ENCODE data around the gene ZFC3H1. TPM values are rescaled to one million over a fixed set of nuclear protein-coding genes. Genes with fewer than 3 reads are reported as not detected.

Gene ZFC3H1
- total and polyA plus RNA-seq, 11 donors: 9.8 to 27.3 (median 17.4) TPM

DNA sequence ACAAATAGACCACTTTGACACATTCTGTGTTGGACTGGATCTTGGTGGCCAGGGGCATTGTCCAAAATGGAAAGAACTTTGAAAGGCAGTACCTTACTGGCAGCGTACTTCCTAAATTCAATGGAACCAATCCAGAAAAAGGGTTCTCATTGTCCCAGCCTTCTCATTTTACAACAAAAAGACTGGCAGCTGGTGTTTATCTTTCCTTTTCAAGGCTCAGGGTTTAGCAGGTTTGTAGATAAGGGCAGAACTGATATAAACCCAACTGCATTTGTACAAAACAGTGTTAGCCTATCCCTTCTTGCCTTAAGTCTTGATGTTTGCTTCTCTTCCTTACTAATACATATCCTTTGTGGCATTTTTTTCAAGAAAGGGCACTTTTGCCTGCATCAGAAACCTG lies 8.2 kb upstream of the ZFC3H1 start:
- ATAC-seq: no peak
- TF ChIP-seq, protein P1, sequence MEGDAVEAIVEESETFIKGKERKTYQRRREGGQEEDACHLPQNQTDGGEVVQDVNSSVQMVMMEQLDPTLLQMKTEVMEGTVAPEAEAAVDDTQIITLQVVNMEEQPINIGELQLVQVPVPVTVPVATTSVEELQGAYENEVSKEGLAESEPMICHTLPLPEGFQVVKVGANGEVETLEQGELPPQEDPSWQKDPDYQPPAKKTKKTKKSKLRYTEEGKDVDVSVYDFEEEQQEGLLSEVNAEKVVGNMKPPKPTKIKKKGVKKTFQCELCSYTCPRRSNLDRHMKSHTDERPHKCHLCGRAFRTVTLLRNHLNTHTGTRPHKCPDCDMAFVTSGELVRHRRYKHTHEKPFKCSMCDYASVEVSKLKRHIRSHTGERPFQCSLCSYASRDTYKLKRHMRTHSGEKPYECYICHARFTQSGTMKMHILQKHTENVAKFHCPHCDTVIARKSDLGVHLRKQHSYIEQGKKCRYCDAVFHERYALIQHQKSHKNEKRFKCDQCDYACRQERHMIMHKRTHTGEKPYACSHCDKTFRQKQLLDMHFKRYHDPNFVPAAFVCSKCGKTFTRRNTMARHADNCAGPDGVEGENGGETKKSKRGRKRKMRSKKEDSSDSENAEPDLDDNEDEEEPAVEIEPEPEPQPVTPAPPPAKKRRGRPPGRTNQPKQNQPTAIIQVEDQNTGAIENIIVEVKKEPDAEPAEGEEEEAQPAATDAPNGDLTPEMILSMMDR (IDR thresholded peaks at IDR 0.05): no peak
- TF ChIP-seq POLR2A (IDR thresholded peaks at IDR 0.05): no peak

DNA sequence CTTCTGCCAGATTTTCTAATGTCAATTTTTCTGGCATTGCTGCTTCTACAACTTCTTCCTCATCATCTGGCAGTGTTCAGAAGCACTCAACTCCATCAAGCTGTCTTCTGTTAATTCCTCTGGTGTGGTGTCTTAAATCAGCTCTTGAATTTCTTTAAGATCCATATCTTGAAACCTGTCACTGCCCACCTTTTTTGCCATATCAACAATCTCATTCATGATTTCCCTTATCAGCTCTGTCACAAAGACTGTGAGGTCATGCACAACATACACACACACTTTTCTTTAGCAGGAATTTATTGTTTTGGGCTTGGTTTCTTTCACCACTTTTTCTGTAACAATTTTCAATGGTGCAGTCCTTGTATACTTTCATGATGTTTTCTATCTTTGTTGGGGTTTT lies 7.7 kb upstream of the ZFC3H1 start:
- TF ChIP-seq, protein P1 (IDR thresholded peaks at IDR 0.05): no peak
- no peaks in the 10 kb centered on the region for H3K27me3 ChIP-seq
- intact Hi-C loops (cut with DNase I): no loop called here
- no peak overlapping the region for H3K27ac ChIP-seq
- DNase-seq (no peak), ATAC-seq (no peak)
- no peak overlapping the region for H3K4me3 ChIP-seq
- peaks cover 0 to 4% (median 0%) of the 10 kb centered on the region in 12 donors for H3K4me1 ChIP-seq
- no peaks in the 10 kb centered on the region for H3K9me3 ChIP-seq
- peaks cover 0 to 7% (median 0%) of the 10 kb centered on the region in 9 donors for H3K36me3 ChIP-seq

More for the DNA sequence above, 8.2 kb upstream of the ZFC3H1 start:
- intact Hi-C loops (cut with DNase I): no loop called here
- 78 to 100% (median 88%) methylated on average over 1 of the region's 1 CpG for WGBS, 4 donors
- no peak overlapping the region for H3K4me3 ChIP-seq
- DNase-seq: no peak
- no peaks in the 10 kb centered on the region for H3K9me3 ChIP-seq
- no peak overlapping the region for H3K27ac ChIP-seq
- H3K36me3 ChIP-seq: peaks cover 0 to 10% (median 0%) of the 10 kb centered on the region in 9 donors
- H3K27me3 ChIP-seq: no peaks in the 10 kb centered on the region
- H3K4me1 ChIP-seq: peaks cover 0 to 4% (median 0%) of the 10 kb centered on the region in 12 donors

DNA sequence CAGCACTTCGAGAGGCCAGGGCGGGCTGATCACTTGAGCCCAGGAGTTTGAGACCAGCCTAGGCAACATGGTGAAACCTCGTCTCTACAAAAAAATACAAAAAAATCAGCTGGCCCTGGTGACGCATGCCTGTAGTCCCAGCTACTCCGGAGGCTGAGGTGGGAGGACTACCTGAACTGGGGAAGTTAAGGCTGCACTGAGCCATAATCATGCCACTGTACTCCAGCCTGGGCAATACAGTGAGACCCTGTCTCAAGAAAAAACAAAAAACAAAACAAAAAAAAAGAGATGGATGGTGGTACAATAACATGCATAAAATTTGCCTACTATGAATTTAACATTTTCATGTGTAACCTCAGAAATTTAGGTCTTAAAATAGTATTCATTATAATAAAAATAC lies 2.6 kb upstream of the ZFC3H1 start:
- intact Hi-C loops (cut with DNase I): loop anchor here in 3 of 10 donors (10.0 kb wide), 3 partner anchors 79 to 179 kb away; partner anchors contain the start of gene RAB21 (in 2 of the 3)
- peak overlapping the region in 1 of 12 donors; percentile 95 for H3K27ac ChIP-seq

DNA sequence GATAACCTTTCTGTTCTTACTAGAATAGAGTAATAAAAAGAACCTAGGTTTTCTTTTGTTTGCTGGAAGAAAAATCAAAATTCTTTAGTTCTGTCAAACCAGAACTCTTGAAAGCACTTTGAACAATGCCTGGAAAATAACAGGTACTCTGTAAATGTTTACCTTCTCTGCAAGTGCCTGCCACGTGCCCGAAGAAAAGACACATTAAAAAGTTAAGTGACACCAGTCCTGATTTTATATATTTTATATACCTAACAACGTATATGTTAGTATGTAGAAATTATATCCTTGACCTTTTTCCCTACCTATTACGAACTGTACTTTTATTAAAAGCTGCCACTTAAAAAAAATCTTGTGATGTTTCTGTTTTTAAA lies 1.4 kb upstream of the ZFC3H1 start:
- no peak for ATAC-seq
- H3K27ac ChIP-seq: peak overlapping the region in 11 of 12 donors; percentile 90 to 98 (median 95)
- no peaks in the 10 kb centered on the region for H3K9me3 ChIP-seq
- peaks cover 0 to 5% (median 2%) of the 10 kb centered on the region in 9 donors for H3K36me3 ChIP-seq
- 18 to 25% (median 20%) methylated on average over 4 of the region's 4 CpGs for WGBS, 4 donors
- H3K4me1 ChIP-seq: peaks cover 0 to 35% (median 26%) of the 10 kb centered on the region in 12 donors
- no peak for DNase-seq
- TF ChIP-seq, protein P1 (IDR thresholded peaks at IDR 0.05): no peak
- no peak for TF ChIP-seq POLR2A (IDR thresholded peaks at IDR 0.05)
- intact Hi-C loops (cut with DNase I): loop anchor here in 4 of 10 donors (2.0 to 10.0 kb wide), 4 partner anchors 22 to 180 kb away; partner anchors contain the start of genes RAB21 (in 2 of the 4) and TMEM19 (in 2 of the 4)
- H3K27me3 ChIP-seq: no peaks in the 10 kb centered on the region
- H3K4me3 ChIP-seq: peak overlapping the region in 11 of 12 donors; percentile 70 to 92 (median 88)

More for the DNA sequence above, 2.6 kb upstream of the ZFC3H1 start:
- DNase-seq (no peak), ATAC-seq (no peak)
- no peaks in the 10 kb centered on the region for H3K36me3 ChIP-seq
- H3K9me3 ChIP-seq: no peaks in the 10 kb centered on the region
- H3K4me1 ChIP-seq: peaks cover 0 to 24% (median 17%) of the 10 kb centered on the region in 12 donors
- WGBS, 4 donors: 92 to 99% (median 97%) methylated on average over 5 of the region's 5 CpGs
- no peaks in the 10 kb centered on the region for H3K27me3 ChIP-seq
- H3K4me3 ChIP-seq: no peak overlapping the region
- TF ChIP-seq, protein P1 (IDR thresholded peaks at IDR 0.05): no peak
- TF ChIP-seq POLR2A (IDR thresholded peaks at IDR 0.05): no peak
